HepG2 (cell line): ENCODE data around the gene HIRA. TPM values are rescaled to one million over a fixed set of nuclear protein-coding genes. Genes with fewer than 3 reads are reported as not detected.

Source experiments
- ATAC-seq: fragments of 200-7000 bp; cut with Tn5 transposase; 3 replicates; pipeline ENCODE4 v1.9.1; 2020; ENCODE audit warnings: mild to moderate bottlenecking, moderate library complexity
- BruUV-seq: library from RNA; stranded (reverse); fragments of 400-500 nt; replicated peaks from 2 replicates; lab custom pipeline; 2021; lab: Mats Ljungman, UMichigan
- CTCF ChIA-PET: fragments of 300-600 bp; formaldehyde crosslinking; extraction: SDS; loops from one replicate; lab custom pipeline; 2021; ENCODE audit warnings: low total read pairs, inconsistent platforms, low intra/inter-chr PET ratio; lab: Yijun Ruan, JAX
- POLR2A ChIA-PET: fragments of 350-600 bp; sonication (Branson Sonifier 250); formaldehyde crosslinking; loops from one replicate; lab custom pipeline; 2020; ENCODE audit warnings: antibody characterized with exemption, inconsistent platforms; lab: Yijun Ruan, JAX
- DNase-seq: peaks from one replicate; pipeline ENCODE4 v3.0.0-alpha.2; 2015; ENCODE audit warnings: low spot score
- FAIRE-seq: peaks from 3 replicates; lab custom pipeline; 2011; peaks lifted over from hg19 to GRCh38; lab: Jason Lieb, UNC
- H2AFZ ChIP-seq: one replicate; pipeline ENCODE4 v1.6.1; 2011; ENCODE audit warnings: low read length, inconsistent platforms
- H3K27ac ChIP-seq: fragments of 300-600 bp; 3 replicates; pipeline ENCODE4 v1.8.0; 2011; ENCODE audit warnings: mixed run types, mild to moderate bottlenecking, mixed read lengths, low read length, inconsistent platforms; ENCODE audit not compliant: insufficient read depth; ENCODE audit errors: extremely low read length
- H3K27me3 ChIP-seq, 2 experiments: fragments of 200-600 bp in 1 of 2; 2 replicates in 1 of 2; 3 replicates in 1 of 2; pipeline versions ENCODE4 v1.6.0 to v1.8.0; 2011; ENCODE audit warnings: low read length in 2 of 2, mild to moderate bottlenecking in 2 of 2, moderate library complexity in 2 of 2, inconsistent platforms in 1 of 2; ENCODE audit not compliant: insufficient read depth in 2 of 2, control insufficient read depth in 1 of 2
- H3K36me3 ChIP-seq, 2 experiments: fragments of 200-600 bp in 1 of 2; replicated peaks in 1 of 2; 2 replicates in 1 of 2; 3 replicates in 1 of 2; pipeline versions ENCODE4 v1.5.1 to v1.8.0; 2011; ENCODE audit warnings: low read length in 2 of 2, inconsistent platforms in 1 of 2; ENCODE audit not compliant: insufficient read depth in 2 of 2, control insufficient read depth in 1 of 2
- H3K4me1 ChIP-seq: 2 replicates; pipeline ENCODE4 v1.5.1; 2012; ENCODE audit warnings: low read length, inconsistent platforms; ENCODE audit not compliant: insufficient read depth
- H3K4me2 ChIP-seq: 2 replicates; pipeline ENCODE4 v1.6.0; 2011; ENCODE audit warnings: low read depth, low read length, inconsistent platforms
- H3K4me3 ChIP-seq, 3 experiments: fragments of 200-600 bp in 1 of 3; sonication (generic), shearing (Covaris generic) in 1 of 3; replicated peaks in 1 of 3; 2 replicates each; pipeline ENCODE4 v1.5.1; 2011 to 2016; ENCODE audit warnings: low read length in 3 of 3, inconsistent platforms in 2 of 3, low read depth in 2 of 3, mild to moderate bottlenecking in 2 of 3, control low read depth in 1 of 3, mixed read lengths in 1 of 3; ENCODE audit not compliant: insufficient read depth in 1 of 3
- H3K79me2 ChIP-seq: one replicate; pipeline ENCODE4 v1.6.1; 2011; ENCODE audit warnings: low read length, inconsistent platforms; ENCODE audit not compliant: insufficient read depth
- H3K9ac ChIP-seq: 2 replicates; pipeline ENCODE4 v1.6.0; 2011; ENCODE audit warnings: mild to moderate bottlenecking, low read depth, low read length, inconsistent platforms; ENCODE audit not compliant: insufficient read depth
- H3K9me3 ChIP-seq: 2 replicates; pipeline ENCODE4 v1.5.1; 2012; ENCODE audit warnings: mild to moderate bottlenecking, low read length
- H4K20me1 ChIP-seq: 2 replicates; pipeline ENCODE4 v1.6.0; 2011; ENCODE audit warnings: inconsistent platforms, mild to moderate bottlenecking, low read length, moderate library complexity; ENCODE audit not compliant: insufficient read depth
- AHR ChIP-seq: IDR thresholded peaks from 2 replicates; pipeline ENCODE4 v1.6.1; 2018; ENCODE audit warnings: missing genetic modification reagents, missing compliant biosample characterization
- CC2D1A ChIP-seq: sonication (generic); formaldehyde crosslinking; IDR thresholded peaks from 2 replicates; pipeline ENCODE4 v1.8.1; 2023; ENCODE audit warnings: mild to moderate bottlenecking, missing genetic modification reagents
- HOXA7 ChIP-seq: sonication (generic); formaldehyde crosslinking; IDR thresholded peaks from 2 replicates; pipeline ENCODE4 v1.8.1; 2022; ENCODE audit warnings: mild to moderate bottlenecking, missing genetic modification reagents, moderate library complexity
- SRY ChIP-seq: sonication (generic); formaldehyde crosslinking; IDR thresholded peaks from 2 replicates; pipeline ENCODE4 v1.8.0; 2022; ENCODE audit warnings: mild to moderate bottlenecking, missing genetic modification reagents
- WGBS: methylation state at CpG from one replicate; pipeline ENCODE4 v1.1.6; 2017; ENCODE audit warnings: low lambda C conversion rate; 5-methylcytosine and 5-hydroxymethylcytosine counted together
- in situ Hi-C: cut with HindIII; loops from 2 replicates; pipeline ENCODE4 v1.10.0; 2017; ENCODE audit warnings: low pct_unique_long_range_greater_than_20kb; ENCODE audit not compliant: extremely low pct_ligation_motif_present
- intact Hi-C: fragments of 100-400 bp; cut with micrococcal nuclease; formaldehyde crosslinking; loops from one replicate; pipeline ENCODE4 v1.10.0; 2022; ENCODE audit not compliant: unreplicated experiment
- polyA plus RNA-seq, 8 experiments: library from polyadenylated mRNA; depleted of rRNA in 3 of 8; stranded (reverse) in 7 of 8; unstranded in 1 of 8; fragments of >200 nt; fragmentation: Illumina TruSeq in 4 of 8; extraction: Trizol in 4 of 8; gene quantifications; 2 replicates each; pipeline versions ENCODE4 v1.2.1 to v1.2.3, GENCODE V29; 2011 to 2016; ENCODE audit warnings: low read depth in 4 of 8, missing spikeins in 1 of 8, mixed read lengths in 1 of 8; ENCODE audit not compliant: insufficient read depth in 1 of 8
- total RNA-seq, 5 experiments: library from RNA; depleted of rRNA; stranded (reverse); fragments of >200 nt; fragmentation: Illumina TruSeq; extraction: Trizol; gene quantifications; 2 replicates each; pipeline ENCODE4 v1.2.3, GENCODE V29; 2016; ENCODE audit warnings: low read depth in 1 of 5
- TF ChIP-seq, protein P1 (sequence below): sonication (generic); formaldehyde crosslinking; IDR thresholded peaks from 2 replicates; pipeline ENCODE4 v1.8.0; 2022; ENCODE audit warnings: missing genetic modification reagents, mild to moderate bottlenecking, borderline replicate concordance

HIRA gene
- total and polyA plus RNA-seq, 2 of the 13 experiments (the other 11 are each of a cell fraction or from before 2014, with no cell fraction given): 21.5 to 29.2 TPM

- H3K4me2 ChIP-seq: no peak overlapping the region
- no peak overlapping the region for H3K27ac ChIP-seq
- H4K20me1 ChIP-seq: no peaks in the 10 kb centered on the region
- no peak overlapping the region for H3K9ac ChIP-seq
- no peak for DNase-seq
- BruUV-seq: no TSS peak
- H3K4me1 ChIP-seq: no peaks in the 10 kb centered on the region
- in situ Hi-C loops: no loop called here
- no peaks in the 10 kb centered on the region for H3K79me2 ChIP-seq
- no peaks in the 10 kb centered on the region for H3K27me3 ChIP-seq
- TF ChIP-seq AHR (CRISPR knock-in tag): no peak
- TF ChIP-seq SRY: no peak
- TF ChIP-seq, protein P1, sequence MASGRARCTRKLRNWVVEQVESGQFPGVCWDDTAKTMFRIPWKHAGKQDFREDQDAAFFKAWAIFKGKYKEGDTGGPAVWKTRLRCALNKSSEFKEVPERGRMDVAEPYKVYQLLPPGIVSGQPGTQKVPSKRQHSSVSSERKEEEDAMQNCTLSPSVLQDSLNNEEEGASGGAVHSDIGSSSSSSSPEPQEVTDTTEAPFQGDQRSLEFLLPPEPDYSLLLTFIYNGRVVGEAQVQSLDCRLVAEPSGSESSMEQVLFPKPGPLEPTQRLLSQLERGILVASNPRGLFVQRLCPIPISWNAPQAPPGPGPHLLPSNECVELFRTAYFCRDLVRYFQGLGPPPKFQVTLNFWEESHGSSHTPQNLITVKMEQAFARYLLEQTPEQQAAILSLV (CRISPR knock-in tag): no peak
- TF ChIP-seq, all 625 proteins: peak for 0
- ChIA-PET POLR2A (no interaction called here), CTCF (no interaction called here)
- ATAC-seq (no peak), FAIRE-seq (no peak)
- intact Hi-C loops: no loop called here
- Histone ChIP-seq H3K4me3 (no peak overlapping the region), H3K9me3 (no peaks in the 10 kb centered on the region), H2AFZ (no peak overlapping the region), H3K36me3 (peaks cover 38 to 85% of the 10 kb centered on the region in 2 experiments)
- 96% methylated on average over 6 of the region's 7 CpGs for WGBS
Observed at GRCh38 chr22:19361501-19362103, 69.9 kb downstream of the HIRA start.

- H3K9me3 ChIP-seq: no peaks in the 10 kb centered on the region
- no peaks in the 10 kb centered on the region for H4K20me1 ChIP-seq
- no peaks in the 10 kb centered on the region for H3K27me3 ChIP-seq
- CTCF ChIA-PET: no interaction called here
- H3K36me3 ChIP-seq: peaks cover 44 to 87% of the 10 kb centered on the region in 2 experiments
- FAIRE-seq (no peak), ATAC-seq (no peak), DNase-seq (no peak)
- POLR2A ChIA-PET: no interaction called here
- no TSS peak for BruUV-seq
- intact Hi-C loops: no loop called here
- TF ChIP-seq HOXA7 (CRISPR knock-in tag) (no peak), CC2D1A (CRISPR knock-in tag) (no peak)
- no peak overlapping the region for H3K9ac ChIP-seq
- no peaks in the 10 kb centered on the region for H3K79me2 ChIP-seq
- no peaks in the 10 kb centered on the region for H3K4me1 ChIP-seq
- in situ Hi-C loops: no loop called here
- H3K4me3 ChIP-seq: no peak overlapping the region
- H3K27ac ChIP-seq: no peak overlapping the region
- H2AFZ ChIP-seq: no peak overlapping the region
- 86% methylated on average over 2 of the region's 2 CpGs for WGBS
- H3K4me2 ChIP-seq: no peak overlapping the region
Observed at GRCh38 chr22:19360862-19361261, 70.7 kb downstream of the HIRA start.
